ENCODE data around the gene TSC2. TPM values are rescaled to one million over a fixed set of nuclear protein-coding genes. Genes with fewer than 3 reads are reported as not detected.

TSC2 gene
- total and polyA plus RNA-seq, 2 of the 13 experiments (the other 11 are each of a cell fraction or from before 2014, with no cell fraction given) = 19.6 to 40.4 TPM

DNA sequence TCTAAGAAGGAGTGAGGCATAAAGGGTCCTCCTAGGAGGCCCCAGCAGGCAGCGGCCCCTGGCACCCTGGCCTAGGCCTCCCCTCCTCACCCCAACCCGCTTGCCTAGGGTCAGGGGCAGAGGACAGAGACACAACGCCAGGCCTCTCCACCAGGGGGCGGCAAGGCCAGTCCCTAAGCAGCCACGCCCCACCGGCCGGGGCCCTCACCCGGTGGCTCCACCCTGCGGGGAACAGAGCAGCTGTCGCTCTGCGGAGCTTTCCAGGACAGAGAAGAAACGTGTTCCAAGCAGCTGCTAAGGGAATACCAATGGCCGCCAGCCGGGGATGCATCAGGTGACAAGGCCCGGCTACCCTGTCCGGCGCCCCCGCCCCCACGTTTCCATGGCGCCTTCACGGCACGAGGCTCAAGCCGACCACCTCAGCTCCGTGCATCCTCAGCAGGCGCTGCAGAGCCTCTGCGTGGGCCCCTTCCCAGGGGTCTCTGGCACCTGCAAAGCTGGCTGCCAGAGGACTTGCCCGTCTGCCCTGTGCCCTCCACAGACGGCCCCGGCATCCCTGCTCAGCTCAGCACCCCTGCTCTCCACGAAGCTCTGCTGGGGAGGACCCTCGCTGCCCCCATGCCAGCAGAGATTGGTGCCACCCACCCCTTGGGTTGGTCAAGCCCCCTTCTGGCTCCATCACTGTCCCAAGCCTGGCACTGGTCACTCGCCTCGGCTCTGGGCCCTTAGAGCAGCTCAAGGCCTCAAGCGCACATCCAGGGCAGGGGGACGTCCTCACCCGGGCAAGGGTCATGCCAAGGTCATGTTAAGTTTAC is 43.8 kb upstream of the TSC2 start (continued):
- no peak for TF ChIP-seq TBP (CRISPR knock-in tag; IDR thresholded peaks at IDR 0.05)
- TF ChIP-seq, protein P1, sequence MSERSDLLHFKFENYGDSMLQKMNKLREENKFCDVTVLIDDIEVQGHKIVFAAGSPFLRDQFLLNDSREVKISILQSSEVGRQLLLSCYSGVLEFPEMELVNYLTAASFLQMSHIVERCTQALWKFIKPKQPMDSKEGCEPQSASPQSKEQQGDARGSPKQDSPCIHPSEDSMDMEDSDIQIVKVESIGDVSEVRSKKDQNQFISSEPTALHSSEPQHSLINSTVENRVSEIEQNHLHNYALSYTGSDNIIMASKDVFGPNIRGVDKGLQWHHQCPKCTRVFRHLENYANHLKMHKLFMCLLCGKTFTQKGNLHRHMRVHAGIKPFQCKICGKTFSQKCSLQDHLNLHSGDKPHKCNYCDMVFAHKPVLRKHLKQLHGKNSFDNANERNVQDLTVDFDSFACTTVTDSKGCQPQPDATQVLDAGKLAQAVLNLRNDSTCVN (CRISPR knock-in tag; IDR thresholded peaks at IDR 0.05; ENCODE audit: borderline replicate concordance) = no peak
- no peak; the same call in 1 of the 2 replicates for TF ChIP-seq RXRA (CRISPR knock-in tag; IDR thresholded peaks at IDR 0.05)
- TF ChIP-seq ZUFSP (CRISPR knock-in tag; IDR thresholded peaks at IDR 0.05; ENCODE audit: borderline replicate concordance) = no peak
- no peak for TF ChIP-seq MAFG (CRISPR knock-in tag; IDR thresholded peaks at IDR 0.05)
- TF ChIP-seq ZNF775 (CRISPR knock-in tag; IDR thresholded peaks at IDR 0.05; ENCODE audit: borderline replicate concordance) = no peak
- peak; percentile 64; the same call in 1 of the 2 replicates for TF ChIP-seq YEATS2 (CRISPR knock-in tag; IDR thresholded peaks at IDR 0.05; ENCODE audit: borderline replicate concordance)
- no peak for TF ChIP-seq RFXAP (CRISPR knock-in tag; IDR thresholded peaks at IDR 0.05; ENCODE audit: borderline replicate concordance)
- 0 out of 2 replicates have a peak, but pooled peaks have one; percentile 16 for TF ChIP-seq TFDP1 (CRISPR knock-in tag; IDR thresholded peaks at IDR 0.05; ENCODE audit: borderline replicate concordance)
- no peak for TF ChIP-seq SNAPC2 (CRISPR knock-in tag; IDR thresholded peaks at IDR 0.05)
- 0 out of 2 replicates have a peak, but pooled peaks have one; percentile 20 for TF ChIP-seq PPARG (CRISPR knock-in tag; conservative IDR thresholded peaks at IDR 0.05)
- peak; percentile 54 for TF ChIP-seq ZNF350 (CRISPR knock-in tag; IDR thresholded peaks at IDR 0.05; ENCODE audit: borderline replicate concordance, low read depth)
- no peak for TF ChIP-seq ZBTB34 (CRISPR knock-in tag; IDR thresholded peaks at IDR 0.05)
- TF ChIP-seq, protein P2, sequence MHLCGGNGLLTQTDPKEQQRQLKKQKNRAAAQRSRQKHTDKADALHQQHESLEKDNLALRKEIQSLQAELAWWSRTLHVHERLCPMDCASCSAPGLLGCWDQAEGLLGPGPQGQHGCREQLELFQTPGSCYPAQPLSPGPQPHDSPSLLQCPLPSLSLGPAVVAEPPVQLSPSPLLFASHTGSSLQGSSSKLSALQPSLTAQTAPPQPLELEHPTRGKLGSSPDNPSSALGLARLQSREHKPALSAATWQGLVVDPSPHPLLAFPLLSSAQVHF (CRISPR knock-in tag; IDR thresholded peaks at IDR 0.05) = no peak
- TF ChIP-seq NBN (conservative IDR thresholded peaks at IDR 0.05) = no peak
- no peak for TF ChIP-seq ZNF577 (CRISPR knock-in tag; IDR thresholded peaks at IDR 0.05; ENCODE audit: borderline replicate concordance, low read depth)
- peak; percentile 81 for TF ChIP-seq THAP11 (CRISPR knock-in tag; IDR thresholded peaks at IDR 0.05)
- no peak for TF ChIP-seq DNMT3B (CRISPR knock-in tag; conservative IDR thresholded peaks at IDR 0.05)
- 0 out of 2 replicates have a peak, but pooled peaks have one; percentile 31 for TF ChIP-seq ZNF274 (CRISPR knock-in tag; IDR thresholded peaks at IDR 0.05)
- peak; percentile 49; the same call in 1 of the 2 replicates for TF ChIP-seq FOXK1 (CRISPR knock-in tag; IDR thresholded peaks at IDR 0.05; ENCODE audit: borderline replicate concordance, low read depth)
- no peak for TF ChIP-seq ZNF260 (CRISPR knock-in tag; IDR thresholded peaks at IDR 0.05; ENCODE audit: borderline replicate concordance, low read depth)
- peak; percentile 85; the same call in 1 of the 2 replicates for TF ChIP-seq SIN3A (IDR thresholded peaks at IDR 0.05; ENCODE audit: borderline replicate concordance, low read depth, low read length)
- no peak for TF ChIP-seq ZNF501 (CRISPR knock-in tag; IDR thresholded peaks at IDR 0.05)
- no peak for TF ChIP-seq PHF20 (CRISPR knock-in tag; IDR thresholded peaks at IDR 0.05)
